Germinal center (tissue), 1 donor: Measurements from ENCODE around the gene HOXD1.

Experiments used
- DNase-seq: peaks from one replicate; pipeline ENCODE4 v3.0.0; 2012; ENCODE audit warnings: mixed read lengths, low spot score

HOXD1 gene

GRCh38 chr2:176152350-176153181 is 35.9 kb upstream of the HOXD1 start:
- DNase-seq, result no peak

- no peak for DNase-seq
Measured at GRCh38 chr2:176154576-176155252, 33.8 kb upstream of the HOXD1 start.

GRCh38 chr2:176155356-176156044 is 33.0 kb upstream of the HOXD1 start:
- DNase-seq, result no peak

GRCh38 chr2:176156301-176156806 is 32.1 kb upstream of the HOXD1 start:
- DNase-seq, result no peak

GRCh38 chr2:176156807-176157498 is 31.5 kb upstream of the HOXD1 start, which contains the start of gene HOXD3:
Gene HOXD3 (plus strand): TSS chr2:176157307. CDS start chr2:176169115, 11,808 bp downstream.
- DNase-seq, result no peak

- DNase-seq, result no peak
Measured at GRCh38 chr2:176157499-176158185, 30.8 kb upstream of the HOXD1 start.

- DNase-seq, result no peak
Measured at GRCh38 chr2:176158186-176158591, 30.3 kb upstream of the HOXD1 start.

GRCh38 chr2:176158855-176159662 is 29.4 kb upstream of the HOXD1 start:
- no peak for DNase-seq

- DNase-seq, result no peak
Measured at GRCh38 chr2:176159663-176160250, 28.7 kb upstream of the HOXD1 start.

- no peak for DNase-seq
Measured at GRCh38 chr2:176160251-176160985, 28.1 kb upstream of the HOXD1 start.

GRCh38 chr2:176160986-176161824 is 27.3 kb upstream of the HOXD1 start:
- DNase-seq, result no peak

GRCh38 chr2:176161825-176162626 is 26.4 kb upstream of the HOXD1 start:
- DNase-seq, result no peak

- DNase-seq, result no peak
Measured at GRCh38 chr2:176162911-176163671, 25.4 kb upstream of the HOXD1 start.

- DNase-seq, result no peak
Measured at GRCh38 chr2:176163672-176164056, 24.8 kb upstream of the HOXD1 start.

GRCh38 chr2:176164201-176164600 is 24.3 kb upstream of the HOXD1 start:
- DNase-seq, result no peak

- no peak for DNase-seq
Measured at GRCh38 chr2:176164611-176165369, 23.7 kb upstream of the HOXD1 start.
